ENCODE measurements around the gene RAB7A.
"Not testable (repeated sequence)": the region's sequence is repeated elsewhere in the genome, so short reads cannot be mapped to it uniquely, and the experiment has no call there.

Gene RAB7A

DNA sequence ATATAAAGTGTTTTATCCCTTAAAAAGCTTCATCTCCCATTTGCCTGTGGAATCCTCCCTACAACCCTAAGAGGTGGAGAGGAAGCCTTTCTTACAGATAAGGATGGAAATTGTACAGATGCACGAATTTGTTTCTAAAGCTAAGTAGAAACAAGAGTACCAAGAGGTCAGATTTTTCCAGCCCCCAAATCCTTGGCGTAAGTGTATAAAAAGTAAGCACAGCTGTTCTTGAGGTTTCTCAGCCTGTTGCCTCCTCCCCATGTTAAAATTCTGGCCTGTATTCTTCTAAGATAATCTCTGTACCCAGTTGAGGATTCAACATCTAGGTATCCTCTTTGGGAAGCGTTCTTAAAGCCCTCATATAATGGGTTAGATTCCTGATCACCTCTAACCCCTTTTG is 34.9 kb downstream of the RAB7A start:
- DNase-seq = no peak

DNA sequence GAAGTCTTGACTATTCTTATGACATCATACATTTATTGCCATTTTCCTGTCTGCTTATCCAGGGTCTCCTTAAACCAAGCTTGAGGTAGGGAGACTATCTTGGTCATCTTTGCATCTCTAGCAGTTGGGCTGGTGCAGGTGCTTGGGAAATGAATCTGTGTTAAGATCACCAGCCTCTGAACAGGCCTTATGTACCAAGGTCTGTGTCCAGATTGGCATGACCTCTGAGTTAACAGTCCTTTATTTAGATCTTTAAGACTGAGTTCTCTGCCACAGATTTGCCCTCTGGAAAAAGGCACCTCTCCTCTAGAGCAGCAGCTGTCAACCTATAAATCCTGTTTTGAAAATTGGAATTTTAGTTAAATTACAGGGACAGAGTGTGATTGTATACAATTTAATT is 35.4 kb downstream of the RAB7A start:
- DNase-seq = no peak

DNA sequence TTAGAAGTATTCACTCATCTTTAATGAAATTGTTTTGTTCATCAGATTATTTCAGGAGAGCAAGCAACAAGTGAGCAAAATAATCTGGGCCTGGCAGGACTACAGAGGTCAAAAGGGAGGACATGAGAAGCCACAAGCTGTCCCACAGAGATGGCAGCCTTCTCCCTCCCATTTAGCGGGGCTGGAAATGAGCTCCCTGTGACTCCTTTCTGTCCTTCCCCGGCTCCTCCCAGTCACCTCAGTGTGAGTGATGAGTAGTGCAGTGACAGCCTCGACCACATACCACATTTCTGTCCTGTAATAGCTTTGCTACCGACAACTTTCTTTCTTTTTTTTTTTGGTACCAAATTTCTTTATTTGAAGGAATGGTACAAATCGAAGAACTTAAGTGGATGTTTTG is 38.0 kb downstream of the RAB7A start:
- no peak for DNase-seq

DNA sequence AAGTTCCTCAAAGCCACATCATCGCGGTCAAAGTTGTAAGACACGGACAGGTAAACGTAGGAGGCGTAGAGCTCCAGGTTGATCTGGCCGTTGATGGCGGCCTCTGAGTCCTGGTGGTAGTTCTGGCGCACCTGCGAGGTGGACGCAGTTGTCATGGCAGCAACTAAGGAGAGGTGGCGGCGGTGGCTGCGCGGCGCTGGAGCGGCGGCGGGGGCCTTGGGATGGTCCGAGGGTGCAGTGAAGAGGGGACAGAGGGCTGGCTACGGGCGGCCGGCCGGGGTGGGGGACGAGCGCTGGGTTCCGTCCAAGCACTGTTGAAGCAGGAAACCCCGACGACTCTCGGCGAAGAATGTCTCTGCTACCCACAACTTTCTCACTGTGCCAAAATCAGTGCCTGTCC is 38.9 kb downstream of the RAB7A start:
- DNase-seq = no peak

DNA sequence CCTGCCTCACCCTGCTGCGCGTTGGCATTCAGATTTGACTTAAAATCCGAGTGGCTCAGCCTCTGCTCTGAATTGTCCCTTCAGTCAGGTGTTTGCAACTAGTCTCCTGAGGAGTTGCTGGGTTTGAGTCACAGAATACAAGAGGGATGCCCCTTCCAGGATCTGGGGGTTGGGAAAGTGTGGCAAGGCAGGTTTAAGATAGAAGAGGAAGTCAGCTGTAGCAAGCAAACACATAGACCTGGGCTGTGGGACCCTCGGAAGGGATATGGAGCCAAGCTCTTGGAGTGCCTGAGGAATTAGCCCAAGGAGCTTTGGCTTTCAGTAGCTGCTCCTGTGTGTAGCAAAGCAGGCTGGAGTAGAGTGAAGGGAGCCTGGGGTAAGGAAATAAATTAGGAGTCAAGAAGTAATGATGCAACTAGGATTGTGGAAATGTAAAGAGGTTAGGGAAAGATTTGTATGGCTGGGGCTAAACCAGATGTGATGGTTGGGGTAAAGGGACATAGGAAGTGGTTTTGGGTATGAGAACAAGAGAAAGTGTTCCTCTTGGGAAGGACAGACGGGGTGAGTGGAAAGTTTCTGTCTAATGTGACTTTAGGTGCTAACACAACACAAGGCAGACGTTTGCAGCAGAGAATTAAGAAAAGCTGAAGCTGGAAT is 41.2 kb downstream of the RAB7A start:
- DNase-seq = no peak

DNA sequence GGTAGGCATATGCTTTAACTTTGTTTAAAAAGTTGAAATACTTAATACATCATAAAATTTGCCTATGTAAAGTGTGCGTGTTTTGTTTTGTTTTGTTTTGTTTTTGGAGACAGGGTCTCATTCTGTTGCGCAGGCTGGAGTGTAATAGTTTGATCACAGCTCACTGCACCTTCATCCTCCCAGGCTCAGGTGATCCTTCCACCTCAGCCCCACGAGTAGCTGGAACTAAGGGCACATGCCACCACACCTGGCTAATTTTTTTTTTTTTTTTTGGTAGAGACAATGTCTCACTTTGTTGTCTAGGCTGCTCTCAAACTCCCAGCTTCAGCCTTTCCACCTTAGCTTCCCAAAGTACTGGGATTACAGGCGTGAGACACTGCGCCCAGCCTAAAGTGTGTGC is 42.5 kb downstream of the RAB7A start:
- DNase-seq = no peak

DNA sequence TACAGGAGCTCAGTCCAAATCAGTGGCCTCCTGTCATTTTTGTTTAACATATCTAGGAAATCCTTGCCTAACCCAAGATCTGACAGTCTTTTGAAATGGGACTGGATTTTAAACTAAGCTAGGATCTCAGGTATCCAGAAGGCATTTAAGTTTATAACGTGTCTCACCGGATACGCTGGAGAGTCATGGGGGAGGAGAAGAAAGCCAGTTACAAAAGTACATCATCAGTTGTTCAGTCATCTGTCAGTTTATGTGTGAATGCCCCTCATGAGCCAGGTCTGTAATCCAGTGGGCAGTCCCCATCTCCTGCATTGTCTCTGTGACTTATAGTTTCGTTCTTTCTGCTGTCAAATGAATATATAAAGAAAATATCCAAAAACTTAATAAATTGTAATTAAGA is 44.4 kb downstream of the RAB7A start:
- no peak for DNase-seq

DNA sequence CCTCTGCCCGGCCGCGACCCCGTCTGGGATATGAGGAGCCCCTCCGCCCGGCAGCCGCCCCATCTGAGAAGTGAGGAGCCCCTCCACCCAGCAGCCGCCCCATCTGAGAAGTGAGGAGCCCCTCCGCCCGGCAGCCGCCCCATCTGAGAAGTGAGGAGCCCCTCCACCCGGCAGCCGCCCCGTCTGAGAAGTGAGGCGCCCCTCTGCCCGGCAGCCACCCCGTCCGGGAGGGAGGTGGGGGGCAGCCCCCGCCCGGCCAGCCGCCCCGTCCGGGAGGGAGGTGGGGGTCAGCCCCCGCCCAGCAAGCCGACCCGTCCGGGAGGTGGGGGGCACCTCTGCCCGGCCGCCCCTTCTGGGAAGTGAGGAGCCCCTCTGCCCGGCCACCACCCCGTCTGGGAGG is 47.2 kb downstream of the RAB7A start:
- not testable (repeated sequence) for DNase-seq

DNA sequence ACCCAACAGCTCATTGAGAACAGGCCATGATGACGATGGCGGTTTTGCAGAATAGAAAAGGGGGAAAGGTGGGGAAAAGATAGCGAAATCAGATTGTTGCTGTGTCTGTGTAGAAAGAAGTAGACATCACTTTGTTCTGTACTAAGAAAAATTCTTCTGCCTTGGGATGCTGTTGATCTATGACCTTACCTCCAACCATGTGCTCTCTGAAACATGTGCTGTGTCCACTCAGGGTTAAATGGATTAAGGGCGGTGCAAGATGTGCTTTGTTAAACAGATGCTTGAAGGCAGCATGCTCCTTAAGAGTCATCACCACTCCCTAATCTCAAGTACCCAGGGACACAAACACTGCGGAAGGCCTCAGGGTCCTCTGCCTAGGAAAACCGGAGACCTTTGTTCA is 47.6 kb downstream of the RAB7A start:
- not testable (repeated sequence) for DNase-seq

DNA sequence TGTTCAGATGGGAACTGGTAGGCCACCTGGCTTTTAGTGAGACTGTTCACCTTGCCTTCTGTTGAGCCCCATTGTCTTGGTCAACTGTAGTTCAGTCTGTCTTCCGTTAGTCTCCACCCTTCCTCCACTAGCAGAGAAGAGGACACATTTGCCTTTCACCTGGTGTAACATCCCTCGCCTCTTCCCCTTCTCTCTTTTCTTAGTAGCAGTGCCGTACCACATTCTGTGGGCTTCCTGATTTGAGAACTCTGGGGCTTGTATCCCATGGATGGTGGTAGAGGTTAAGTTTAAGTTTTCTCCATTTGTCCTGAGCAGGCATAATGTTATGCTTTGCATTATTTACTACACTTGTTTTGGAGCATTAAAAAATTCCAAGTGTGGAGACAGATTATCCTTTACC is 49.3 kb downstream of the RAB7A start:
- no peak for DNase-seq

DNA sequence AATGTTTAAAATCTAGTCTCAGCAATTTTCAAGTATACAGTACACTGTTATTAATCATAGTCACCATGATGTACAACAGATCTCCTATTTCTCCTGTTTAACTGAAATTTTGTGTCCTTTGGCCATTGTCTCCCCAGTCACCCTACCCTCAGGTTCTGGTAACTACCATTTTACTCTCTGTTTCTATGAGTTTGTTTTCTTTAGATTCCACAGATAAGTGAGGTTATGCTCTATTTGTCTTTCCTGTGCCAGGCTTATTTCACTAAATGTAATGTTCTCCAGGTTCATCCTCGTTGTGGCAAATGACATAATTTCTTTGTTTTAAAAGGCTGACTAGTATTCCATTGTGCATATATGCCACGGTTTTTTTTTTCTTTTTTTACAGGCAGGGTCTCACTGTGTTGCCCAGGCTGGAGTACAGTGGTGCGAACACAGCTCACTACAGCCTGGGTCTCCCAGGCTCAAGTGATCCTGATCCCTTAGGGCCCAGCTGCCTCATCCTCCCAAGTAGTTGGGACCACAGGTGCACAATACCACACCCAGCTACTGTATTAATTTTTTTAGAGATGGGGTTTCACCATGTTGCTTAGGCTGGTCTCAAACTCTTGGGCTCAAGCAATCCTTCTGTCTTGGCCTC is 50.0 kb downstream of the RAB7A start:
- no peak for DNase-seq

DNA sequence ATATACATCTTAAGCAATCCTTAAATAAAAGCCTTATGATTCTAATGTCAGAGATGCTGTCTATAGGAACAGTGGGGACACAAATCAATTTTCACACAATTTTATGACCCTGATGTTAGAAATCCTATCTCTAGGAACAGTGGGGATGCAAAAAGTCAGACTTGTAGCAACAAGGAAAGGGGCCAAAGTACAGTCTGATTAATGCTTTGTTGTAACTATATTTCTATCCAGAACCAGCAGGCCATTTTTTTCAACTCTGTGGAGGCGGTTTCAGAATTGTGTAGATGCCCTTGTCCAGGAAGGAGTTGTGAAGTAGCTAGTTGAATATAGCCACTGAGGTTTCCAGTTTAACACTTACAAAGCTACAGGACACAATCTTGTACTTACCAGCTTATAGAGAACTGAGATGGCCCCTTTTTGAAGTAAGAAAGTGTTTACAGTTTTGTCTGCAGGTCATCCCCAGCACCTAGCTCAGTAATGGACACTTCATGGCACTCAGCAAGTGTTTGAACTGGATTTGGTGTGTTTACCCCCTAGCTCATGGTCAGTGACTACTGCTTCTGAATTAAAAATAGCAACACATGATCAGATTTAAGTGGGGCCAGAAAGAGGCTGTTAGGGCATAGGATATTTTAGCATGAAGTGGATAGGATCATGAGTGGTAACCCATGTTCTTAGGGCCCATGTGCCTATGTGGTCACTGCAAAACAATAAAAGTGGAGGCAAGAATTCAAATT is 54.3 kb downstream of the RAB7A start:
- DNase-seq = peak; percentile 7

DNA sequence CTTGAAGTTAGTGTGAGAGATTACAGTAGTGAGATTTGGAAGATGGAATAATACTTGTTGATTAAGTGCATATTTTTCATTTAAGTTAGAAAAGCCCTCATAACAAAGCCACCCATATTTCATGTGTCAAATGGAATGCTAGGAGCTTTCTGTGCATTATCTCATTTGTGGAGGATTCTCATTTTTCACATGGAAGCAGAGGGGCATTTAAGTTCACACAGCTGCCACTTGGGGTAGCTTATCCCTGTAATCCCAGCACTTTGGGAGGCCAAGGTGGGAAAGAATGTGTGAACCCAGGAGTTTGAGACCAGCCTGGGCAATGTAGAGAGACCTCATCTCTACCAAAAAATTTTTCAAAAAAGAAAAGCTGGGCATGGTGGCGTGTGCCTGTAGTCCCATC is 55.2 kb downstream of the RAB7A start:
- no peak for DNase-seq

DNA sequence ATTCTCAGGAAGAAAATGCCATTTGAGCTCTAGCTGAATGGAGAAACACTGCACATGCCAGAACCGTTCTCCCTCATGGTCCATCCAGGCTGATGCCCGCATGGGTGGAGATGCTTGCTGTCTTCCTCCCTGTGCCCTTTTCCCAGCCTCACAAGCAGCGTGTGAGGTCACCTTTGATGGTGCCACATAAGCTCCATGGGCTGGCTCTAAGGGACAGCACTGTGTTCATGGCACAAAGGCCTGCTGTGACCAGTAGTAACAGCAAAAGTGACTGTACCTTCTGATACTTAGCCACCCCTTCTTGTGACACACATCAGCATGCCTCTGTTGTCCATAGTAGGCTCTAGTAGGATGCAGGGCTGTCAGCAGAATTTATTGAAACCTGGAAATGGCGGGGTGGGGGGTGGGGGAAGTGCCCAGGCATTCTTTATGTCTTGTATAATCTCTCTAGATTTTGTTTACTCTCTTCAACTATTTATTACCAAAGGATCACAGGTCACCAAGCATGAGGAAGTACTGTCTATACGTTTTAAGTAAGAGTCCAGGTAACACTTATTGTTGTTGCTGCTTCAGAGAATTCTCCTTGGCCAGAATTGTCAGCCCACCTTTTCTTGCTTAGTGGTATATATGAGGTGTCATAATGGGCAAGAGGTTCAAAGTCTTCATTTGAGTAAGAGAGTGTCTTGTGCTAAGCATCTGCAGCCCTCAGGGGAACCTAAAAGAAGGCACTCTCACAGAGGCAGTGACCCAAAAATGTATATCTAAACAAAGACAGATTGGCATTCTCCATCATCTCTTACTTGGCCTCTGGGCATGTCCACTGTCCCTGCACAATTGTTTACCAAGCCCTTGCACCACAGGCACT is 56.5 kb downstream of the RAB7A start:
- DNase-seq = no peak

DNA sequence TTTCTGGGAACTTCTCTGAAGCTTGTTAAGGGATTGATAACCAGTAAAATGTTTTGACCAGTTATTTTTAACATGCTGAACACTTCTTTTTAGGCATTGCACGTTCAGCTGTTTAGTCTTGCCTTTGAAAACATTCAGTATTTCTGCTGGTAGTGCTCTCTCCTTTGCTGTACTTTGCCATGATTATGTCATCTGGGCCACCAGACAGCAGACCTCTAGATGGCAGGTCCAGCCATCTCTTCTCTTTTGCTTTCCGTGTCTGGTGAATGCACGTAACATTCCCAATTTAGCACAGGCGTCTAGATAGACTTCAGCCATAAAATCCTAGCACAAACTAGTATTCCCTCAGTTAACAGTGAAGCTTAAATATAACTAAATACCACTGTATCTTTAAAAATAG is 57.8 kb downstream of the RAB7A start:
- no peak for DNase-seq

DNA sequence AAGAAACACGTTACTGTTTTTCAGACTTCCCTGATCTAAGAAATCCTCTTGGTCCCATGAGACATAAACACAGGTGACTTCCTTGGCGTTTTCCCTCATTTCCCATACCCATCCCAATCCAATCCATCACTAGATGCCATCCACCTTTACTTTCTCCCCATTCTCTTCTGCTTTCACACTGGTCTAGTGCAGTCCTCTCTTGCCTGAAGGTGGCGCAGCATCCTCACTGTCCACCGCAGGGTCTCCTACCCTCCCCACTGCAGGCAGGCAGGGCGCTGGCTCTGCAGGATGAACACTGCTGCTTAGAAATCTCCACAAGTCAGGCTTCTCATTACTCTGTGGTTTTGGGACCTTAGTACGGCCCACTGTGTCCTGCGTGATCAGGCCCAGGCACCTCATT is 58.2 kb downstream of the RAB7A start:
- DNase-seq = no peak

DNA sequence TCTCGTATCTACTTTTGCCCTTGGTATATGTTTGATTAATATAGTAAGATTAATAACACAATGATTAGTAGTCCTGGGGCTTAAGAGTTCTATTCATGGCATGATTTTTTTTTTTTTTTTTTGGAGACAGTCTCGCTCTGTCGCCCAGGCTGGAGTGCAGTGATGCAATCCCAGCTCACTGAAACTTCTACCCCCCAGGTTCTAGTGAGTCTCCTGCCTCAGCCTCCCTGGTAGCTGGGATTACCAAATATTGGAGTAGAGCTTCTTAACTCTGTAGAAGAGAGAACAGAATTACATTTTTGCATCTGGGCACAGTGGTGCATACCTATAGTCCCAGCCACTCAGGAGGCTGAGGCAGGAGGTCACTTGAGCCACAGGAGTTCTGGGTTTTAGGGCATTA is 58.9 kb downstream of the RAB7A start:
- DNase-seq = no peak

DNA sequence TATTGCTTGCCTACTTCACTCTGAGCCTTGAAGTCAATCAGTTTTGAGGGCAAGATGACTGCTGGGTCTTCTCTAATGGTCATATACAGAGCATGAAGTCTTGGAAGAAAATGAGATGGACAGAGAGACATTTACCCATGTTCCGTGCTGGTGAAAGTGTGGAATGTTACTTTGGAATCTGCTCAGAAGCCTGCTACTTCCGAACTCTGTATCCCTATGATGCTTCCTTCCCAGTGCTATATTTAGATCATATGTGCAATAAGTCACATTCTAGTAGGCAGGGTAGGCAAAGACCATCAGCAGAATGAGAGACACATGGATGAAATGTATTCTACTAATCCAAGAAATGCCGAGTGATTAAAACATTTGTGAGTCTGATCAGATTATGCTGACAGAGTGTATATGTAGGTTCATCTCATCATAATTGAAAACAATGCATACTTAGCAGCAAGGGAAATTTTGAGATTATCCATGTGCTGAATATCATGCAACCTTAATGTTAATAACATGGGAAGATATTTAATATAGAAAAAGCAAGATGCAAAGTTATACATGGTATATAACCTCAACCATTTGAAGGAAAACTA is 60.5 kb downstream of the RAB7A start:
- DNase-seq = no peak

DNA sequence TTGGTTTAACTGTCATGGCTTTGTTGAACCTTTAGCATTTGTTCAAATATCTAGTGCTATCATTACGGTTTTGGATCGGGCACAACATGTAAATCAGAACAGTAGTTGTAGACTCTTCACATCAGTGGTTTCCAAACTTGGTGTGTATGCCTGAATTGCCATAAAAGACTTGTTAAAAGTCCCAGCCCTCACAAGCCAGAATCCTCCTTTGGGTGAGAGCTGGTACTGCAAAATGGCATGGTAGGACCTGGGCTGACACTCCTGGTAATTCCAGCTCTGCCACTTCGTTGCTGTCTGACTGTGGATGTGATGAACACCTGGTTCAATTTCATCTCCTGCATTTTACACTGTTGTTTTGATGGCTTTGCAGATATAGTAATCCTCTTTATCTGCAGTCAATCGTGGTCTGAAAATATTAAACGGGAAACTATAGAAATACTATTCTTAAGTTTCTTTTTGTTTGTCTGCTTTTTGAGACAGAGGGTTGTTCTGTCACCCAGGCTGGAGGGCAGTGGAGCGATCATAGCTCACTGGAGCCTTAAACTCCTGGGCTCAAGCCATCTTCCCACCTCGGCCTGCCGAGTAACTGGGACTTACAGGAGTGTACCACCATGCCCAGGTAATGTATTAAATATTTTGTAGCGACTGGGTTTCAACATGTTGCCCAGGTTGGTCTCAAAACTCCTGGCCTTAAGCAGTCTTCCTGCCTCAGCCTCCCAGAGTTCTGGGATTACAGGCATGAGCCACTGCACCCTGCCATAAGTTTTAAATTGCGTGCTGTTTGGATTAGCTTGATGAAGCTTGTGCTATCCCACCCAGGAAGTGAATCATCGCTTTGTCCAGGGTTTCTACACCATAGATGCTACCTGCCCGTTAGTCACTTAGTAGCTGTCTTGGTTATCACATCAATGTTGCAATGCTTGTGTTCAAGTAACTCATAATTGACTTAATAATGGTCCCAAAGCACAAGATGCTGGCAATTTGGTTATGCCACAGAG is 61.6 kb downstream of the RAB7A start:
- DNase-seq = no peak

DNA sequence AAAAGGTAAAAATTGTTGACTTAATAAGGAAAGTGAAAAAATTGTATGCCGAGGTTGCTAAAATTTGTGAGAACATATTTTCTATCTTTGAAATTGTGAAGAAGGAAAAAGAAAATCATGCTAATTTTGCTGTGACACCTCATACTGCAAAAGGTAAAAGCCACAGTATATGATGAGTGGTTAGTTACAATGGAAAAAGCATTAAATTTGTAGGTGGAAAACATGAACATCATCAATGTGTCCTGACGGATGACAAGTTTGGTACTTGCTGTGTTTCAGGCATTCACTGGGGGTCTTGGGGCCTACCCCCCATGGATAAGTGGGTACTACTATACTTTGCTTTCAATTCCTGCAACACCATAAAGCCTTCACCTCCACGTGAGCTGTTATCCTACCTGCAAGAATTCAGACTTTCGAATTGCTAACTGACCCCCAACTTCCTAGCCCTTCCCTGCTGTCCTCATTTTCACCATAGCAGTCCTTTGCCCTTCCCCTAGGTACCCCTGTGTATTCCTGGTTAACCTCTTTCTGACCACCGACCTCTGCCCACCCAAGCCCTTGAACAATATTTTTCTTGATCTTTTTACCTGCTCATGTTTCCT is 62.4 kb downstream of the RAB7A start:
- no peak for DNase-seq

DNA sequence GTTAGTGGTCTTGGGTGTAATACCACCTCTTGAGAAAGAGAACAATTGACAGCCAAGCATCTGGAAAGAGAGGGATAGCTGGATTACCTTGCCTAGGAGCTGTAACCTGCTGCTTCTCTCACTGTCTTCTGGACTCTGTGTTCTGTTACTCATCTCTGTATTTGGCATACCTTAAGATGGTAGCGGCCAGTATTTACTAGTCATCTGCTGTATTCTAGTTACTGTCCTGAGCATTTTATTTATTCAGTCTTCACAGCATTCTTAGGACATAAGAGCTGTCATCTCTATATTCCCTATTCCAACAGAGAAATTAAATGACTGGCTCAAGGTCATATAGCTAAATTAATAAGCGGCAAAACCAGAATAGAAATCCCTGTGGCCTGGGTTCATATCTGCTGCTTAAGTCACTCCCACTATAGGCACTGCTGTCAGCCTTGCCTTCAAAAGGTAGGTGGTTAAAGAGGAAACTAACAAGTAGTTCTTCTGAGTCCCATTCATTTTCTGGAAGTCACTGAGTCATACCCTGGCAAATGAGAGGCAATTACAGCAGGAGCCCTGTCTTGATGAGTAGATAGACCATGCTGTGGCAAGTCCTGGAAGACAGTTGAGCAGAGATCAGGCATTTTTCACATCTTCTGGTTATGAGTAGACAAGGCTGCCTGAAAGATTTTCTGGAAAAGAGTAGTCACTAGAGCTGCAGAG is 68.2 kb downstream of the RAB7A start:
- DNase-seq = no peak

All from NCI-H2029 (cell line).